ENCODE results near the gene AP1G2. TPM values are rescaled to one million over a fixed set of nuclear protein-coding genes. Genes with fewer than 3 reads are reported as not detected.

AP1G2 gene
- polyA plus RNA-seq, 1 experiment: 8.2 TPM

GRCh38 chr14:23533652-23534435 lies 33.7 kb downstream of the AP1G2 start:
- TF ChIP-seq, protein P1, sequence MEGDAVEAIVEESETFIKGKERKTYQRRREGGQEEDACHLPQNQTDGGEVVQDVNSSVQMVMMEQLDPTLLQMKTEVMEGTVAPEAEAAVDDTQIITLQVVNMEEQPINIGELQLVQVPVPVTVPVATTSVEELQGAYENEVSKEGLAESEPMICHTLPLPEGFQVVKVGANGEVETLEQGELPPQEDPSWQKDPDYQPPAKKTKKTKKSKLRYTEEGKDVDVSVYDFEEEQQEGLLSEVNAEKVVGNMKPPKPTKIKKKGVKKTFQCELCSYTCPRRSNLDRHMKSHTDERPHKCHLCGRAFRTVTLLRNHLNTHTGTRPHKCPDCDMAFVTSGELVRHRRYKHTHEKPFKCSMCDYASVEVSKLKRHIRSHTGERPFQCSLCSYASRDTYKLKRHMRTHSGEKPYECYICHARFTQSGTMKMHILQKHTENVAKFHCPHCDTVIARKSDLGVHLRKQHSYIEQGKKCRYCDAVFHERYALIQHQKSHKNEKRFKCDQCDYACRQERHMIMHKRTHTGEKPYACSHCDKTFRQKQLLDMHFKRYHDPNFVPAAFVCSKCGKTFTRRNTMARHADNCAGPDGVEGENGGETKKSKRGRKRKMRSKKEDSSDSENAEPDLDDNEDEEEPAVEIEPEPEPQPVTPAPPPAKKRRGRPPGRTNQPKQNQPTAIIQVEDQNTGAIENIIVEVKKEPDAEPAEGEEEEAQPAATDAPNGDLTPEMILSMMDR (IDR thresholded peaks at IDR 0.05; ENCODE audit: low read depth, low read length): no peak

DNA sequence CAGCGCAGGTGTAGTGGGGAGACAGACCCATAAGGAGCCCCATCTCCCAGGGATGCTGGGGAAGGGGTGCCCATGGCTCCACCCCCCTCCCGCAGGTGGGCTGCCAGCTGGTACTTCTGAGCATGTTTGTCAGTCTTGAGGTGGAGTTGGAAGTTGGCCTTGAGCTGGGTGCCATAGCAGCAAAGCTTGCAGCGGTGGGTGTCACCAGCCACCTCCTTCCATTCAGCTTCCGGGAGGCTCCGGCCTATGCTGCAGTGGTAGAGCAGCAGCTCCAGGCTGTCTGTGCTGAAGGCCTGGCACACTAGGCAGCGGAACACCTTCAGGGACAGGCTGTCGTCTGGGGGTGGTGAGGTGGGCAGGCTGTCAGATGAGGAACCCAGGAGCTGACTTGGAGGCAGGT lies 34.9 kb downstream of the AP1G2 start:
- POLR2A ChIA-PET: no interaction called here

More at GRCh38 chr14:23533652-23534435, 33.7 kb downstream of the AP1G2 start:
- no peak overlapping the region for H3K4me3 ChIP-seq (ENCODE audit: low read depth, low read length)
- no peaks in the 10 kb centered on the region; the same call in 1 of the 2 replicates for H3K9me3 ChIP-seq (ENCODE audit: control insufficient read depth, insufficient read depth, low read length)
- POLR2A ChIA-PET: no interaction called here
- DNase-seq (ENCODE audit: low read depth, low spot score): no peak
- no peak overlapping the region for H3K27ac ChIP-seq (ENCODE audit: low read depth, low read length)
- CTCF ChIA-PET: no interaction called here
- peaks cover 4% of the 10 kb centered on the region for H3K27me3 ChIP-seq (ENCODE audit: control insufficient read depth, insufficient read depth, low read length)

GRCh38 chr14:23531391-23531790 lies 36.2 kb downstream of the AP1G2 start:
- no peak for DNase-seq (ENCODE audit: low read depth, low spot score)
- Histone ChIP-seq H3K27me3 (ENCODE audit: control insufficient read depth, insufficient read depth, low read length) (peaks cover 2% of the 10 kb centered on the region), H3K4me3 (ENCODE audit: low read depth, low read length) (no peak overlapping the region), H3K27ac (ENCODE audit: low read depth, low read length) (no peak overlapping the region), H3K9me3 (ENCODE audit: control insufficient read depth, insufficient read depth, low read length) (no peaks in the 10 kb centered on the region; the same call in 1 of the 2 replicates)
- ChIA-PET POLR2A (interaction anchor here (1.6 kb wide), 1 partner anchor 24 kb away, joined by 3 read pairs; the partner anchor contains the start of gene THTPA), CTCF (no interaction called here)
- TF ChIP-seq, protein P1 (IDR thresholded peaks at IDR 0.05; ENCODE audit: low read depth, low read length): no peak

More for the DNA sequence above, 34.9 kb downstream of the AP1G2 start:
- CTCF ChIA-PET: interaction anchor here (0.9 to 1.2 kb wide), 2 partner anchors 27 to 31 kb away, joined by 3 read pairs; no protein-coding TSS in a partner anchor
- H3K4me3 ChIP-seq (ENCODE audit: low read depth, low read length): no peak overlapping the region
- no peak overlapping the region for H3K27ac ChIP-seq (ENCODE audit: low read depth, low read length)
- peaks cover 2% of the 10 kb centered on the region for H3K27me3 ChIP-seq (ENCODE audit: control insufficient read depth, insufficient read depth, low read length)
- no peaks in the 10 kb centered on the region; the same call in 1 of the 2 replicates for H3K9me3 ChIP-seq (ENCODE audit: control insufficient read depth, insufficient read depth, low read length)
- DNase-seq (ENCODE audit: low read depth, low spot score): no peak
- TF ChIP-seq, protein P1 (IDR thresholded peaks at IDR 0.05; ENCODE audit: low read depth, low read length): no peak

- no peak overlapping the region for H3K4me3 ChIP-seq (ENCODE audit: low read depth, low read length)
- H3K9me3 ChIP-seq (ENCODE audit: control insufficient read depth, insufficient read depth, low read length): no peaks in the 10 kb centered on the region; the same call in 1 of the 2 replicates
- CTCF ChIA-PET: no interaction called here
- TF ChIP-seq, protein P1 (IDR thresholded peaks at IDR 0.05; ENCODE audit: low read depth, low read length): no peak
- no peak for DNase-seq (ENCODE audit: low read depth, low spot score)
- POLR2A ChIA-PET: interaction anchor here (1.6 kb wide), 1 partner anchor 25 kb away, joined by 3 read pairs; the partner anchor contains the start of gene THTPA
- no peaks in the 10 kb centered on the region for H3K27me3 ChIP-seq (ENCODE audit: control insufficient read depth, insufficient read depth, low read length)
- no peak overlapping the region for H3K27ac ChIP-seq (ENCODE audit: low read depth, low read length)
These were observed 37.1 kb downstream of the AP1G2 start for GRCh38 chr14:23530375-23531055.
